Adrenal gland (tissue), 5 donors: ENCODE measurements around the gene FGD3.

ENCODE experiments used
- CTCF ChIP-seq, 6 experiments: fragments of 450-650 bp in 4 of 6; fragments of 200-600 bp in 2 of 6; sonication (generic) in 1 of 6; IDR thresholded peaks; 1 replicate in 5 of 6; 2 replicates in 1 of 6; pipeline versions ENCODE4 v1.5.1 to v1.8.0; 2016 to 2021; ENCODE audit warnings: antibody characterized with exemption in 6 of 6, mild to moderate bottlenecking in 2 of 6, moderate library complexity in 1 of 6
- POLR2A ChIP-seq, 2 donors: fragments of 450-650 bp; IDR thresholded peaks; one replicate each; pipeline ENCODE4 v1.6.1; 2017; ENCODE audit warnings: antibody characterized with exemption in 2 of 2, mild to moderate bottlenecking in 2 of 2, moderate library complexity in 1 of 2
- donor health status: DM: no; HTN: no; CAD: no.

DNA sequence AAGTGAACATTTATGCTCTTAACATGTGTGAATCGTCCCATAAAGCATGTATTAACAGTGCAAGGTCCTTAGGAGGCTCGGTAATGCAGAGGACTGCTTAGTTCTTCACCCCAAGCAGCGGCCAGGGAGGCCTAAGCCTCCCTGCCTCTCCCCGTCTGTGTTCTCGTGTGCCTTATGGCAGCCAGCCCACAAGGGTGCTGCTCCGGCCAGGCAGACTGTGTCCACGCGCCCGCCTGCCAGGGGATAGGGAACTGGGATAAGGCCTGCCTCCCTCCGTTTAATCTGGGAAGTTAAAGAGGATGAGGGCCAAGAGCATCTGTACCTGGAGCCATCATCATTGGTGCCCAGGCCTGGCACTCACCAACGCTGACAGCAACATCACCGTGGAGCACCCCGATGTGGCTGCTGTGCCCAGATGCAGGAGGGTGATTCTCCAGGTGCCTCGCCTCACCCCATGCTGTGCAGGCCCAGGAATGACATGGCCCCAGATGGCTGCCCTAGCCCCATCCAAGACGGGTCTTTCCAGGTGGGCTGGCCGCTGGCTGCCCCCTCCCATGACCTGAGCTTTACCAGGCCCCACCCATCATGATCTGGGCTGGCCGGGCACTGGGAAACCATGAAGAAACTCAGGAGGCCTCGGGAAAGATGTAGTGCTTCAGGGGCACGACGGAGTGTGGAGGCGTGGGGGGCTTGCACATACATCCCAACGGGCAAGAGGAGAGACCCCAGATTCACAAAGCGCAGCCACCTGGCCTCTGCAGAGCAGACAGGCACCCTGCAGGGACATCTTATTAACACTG is 75.6 kb downstream of the FGD3 start:
- TF ChIP-seq CTCF (IDR thresholded peaks at IDR 0.05) (no peak), POLR2A (IDR thresholded peaks at IDR 0.05) (no peak)
